HepG2 (cell line): Measurements from ENCODE around the gene SLC25A11. TPM values are rescaled to one million over a fixed set of nuclear protein-coding genes. Genes with fewer than 3 reads are reported as not detected.

ENCODE experiments used
- DDIT3 ChIP-seq: sonication (generic); formaldehyde crosslinking; IDR thresholded peaks from 2 replicates; pipeline ENCODE4 v1.4.0; 2020; ENCODE audit warnings: mild to moderate bottlenecking, missing genetic modification reagents
- GATAD2A ChIP-seq: IDR thresholded peaks from 2 replicates; pipeline ENCODE4 v1.6.1; 2016
- HMGXB3 ChIP-seq: sonication (generic); formaldehyde crosslinking; IDR thresholded peaks from 2 replicates; pipeline ENCODE4 v1.4.0; 2020; ENCODE audit warnings: missing genetic modification reagents, borderline replicate concordance
- MTF1 ChIP-seq: sonication (generic); formaldehyde crosslinking; IDR thresholded peaks from 2 replicates; pipeline ENCODE4 v1.5.0; 2020; ENCODE audit warnings: missing genetic modification reagents
- PHB2 ChIP-seq: fragments of 450-650 bp; IDR thresholded peaks from 2 replicates; pipeline ENCODE4 v1.6.1; 2018; ENCODE audit not compliant: partially characterized antibody
- SIX1 ChIP-seq: sonication (generic); formaldehyde crosslinking; IDR thresholded peaks from 2 replicates; pipeline ENCODE4 v1.4.0; 2020; ENCODE audit warnings: missing genetic modification reagents, borderline replicate concordance
- SMYD3 ChIP-seq: sonication (generic); formaldehyde crosslinking; IDR thresholded peaks from 2 replicates; pipeline ENCODE4 v1.8.1; 2023; ENCODE audit warnings: mild to moderate bottlenecking, missing genetic modification reagents
- SNAI1 ChIP-seq: sonication (generic); formaldehyde crosslinking; IDR thresholded peaks from 2 replicates; pipeline ENCODE4 v1.5.0; 2020; ENCODE audit warnings: mild to moderate bottlenecking, missing genetic modification reagents, borderline replicate concordance
- SRSF9 ChIP-seq: fragments of 200-400 bp; formaldehyde crosslinking; IDR thresholded peaks from 2 replicates; pipeline ENCODE4 v1.6.1; 2018; ENCODE audit warnings: borderline replicate concordance, mild to moderate bottlenecking, low read depth, low read length; ENCODE audit not compliant: insufficient read depth, poor library complexity, severe bottlenecking
- TRIM24 ChIP-seq: sonication (generic); formaldehyde crosslinking; IDR thresholded peaks from 2 replicates; pipeline ENCODE4 v1.8.0; 2022; ENCODE audit warnings: mild to moderate bottlenecking, missing genetic modification reagents
- ZNF280D ChIP-seq: sonication (generic); formaldehyde crosslinking; IDR thresholded peaks from 2 replicates; pipeline ENCODE4 v1.5.1; 2020; ENCODE audit warnings: mild to moderate bottlenecking, missing genetic modification reagents
- ZNF652 ChIP-seq: IDR thresholded peaks from 2 replicates; pipeline ENCODE4 v1.6.1; 2016; ENCODE audit warnings: low read depth, borderline replicate concordance
- ZNF670 ChIP-seq: sonication (generic); formaldehyde crosslinking; IDR thresholded peaks from 2 replicates; pipeline ENCODE4 v1.8.0; 2022; ENCODE audit warnings: mild to moderate bottlenecking, missing genetic modification reagents, borderline replicate concordance
- ZNF672 ChIP-seq: sonication (generic); formaldehyde crosslinking; IDR thresholded peaks from 2 replicates; pipeline ENCODE4 v1.8.1; 2022; ENCODE audit warnings: missing genetic modification reagents
- ZSCAN29 ChIP-seq: sonication (generic); formaldehyde crosslinking; conservative IDR thresholded peaks from 2 replicates; pipeline ENCODE4 v1.4.0; 2020; ENCODE audit warnings: mild to moderate bottlenecking, missing genetic modification reagents
- polyA plus RNA-seq, 8 experiments: library from polyadenylated mRNA; depleted of rRNA in 3 of 8; stranded (reverse) in 7 of 8; unstranded in 1 of 8; fragments of >200 nt; fragmentation: Illumina TruSeq in 4 of 8; extraction: Trizol in 4 of 8; gene quantifications; 2 replicates each; pipeline versions ENCODE4 v1.2.1 to v1.2.3, GENCODE V29; 2011 to 2016; ENCODE audit warnings: low read depth in 4 of 8, missing spikeins in 1 of 8, mixed read lengths in 1 of 8; ENCODE audit not compliant: insufficient read depth in 1 of 8
- total RNA-seq, 5 experiments: library from RNA; depleted of rRNA; stranded (reverse); fragments of >200 nt; fragmentation: Illumina TruSeq; extraction: Trizol; gene quantifications; 2 replicates each; pipeline ENCODE4 v1.2.3, GENCODE V29; 2016; ENCODE audit warnings: low read depth in 1 of 5
- TF ChIP-seq, protein P1 (sequence below): sonication (generic); formaldehyde crosslinking; IDR thresholded peaks from 2 replicates; pipeline ENCODE4 v1.4.0; 2020; ENCODE audit warnings: missing genetic modification reagents

The SLC25A11 gene
- total and polyA plus RNA-seq, 2 of the 13 experiments (the other 11 are each of a cell fraction or from before 2014, with no cell fraction given): 35.4 to 47.2 TPM

- TF ChIP-seq ZNF280D (CRISPR knock-in tag) (no peak), ZNF652 (CRISPR knock-in tag) (no peak), ZSCAN29 (CRISPR knock-in tag) (no peak), ZNF670 (CRISPR knock-in tag) (no peak), TRIM24 (CRISPR knock-in tag) (no peak), DDIT3 (CRISPR knock-in tag) (no peak), SNAI1 (CRISPR knock-in tag) (no peak), SRSF9 (no peak), MTF1 (CRISPR knock-in tag) (no peak), ZNF672 (CRISPR knock-in tag) (no peak), SIX1 (CRISPR knock-in tag) (no peak), SMYD3 (CRISPR knock-in tag) (no peak), HMGXB3 (no peak), PHB2 (no peak), GATAD2A (CRISPR knock-in tag) (0 out of 2 replicates have a peak, but pooled peaks have one; percentile 33)
- TF ChIP-seq, protein P1, sequence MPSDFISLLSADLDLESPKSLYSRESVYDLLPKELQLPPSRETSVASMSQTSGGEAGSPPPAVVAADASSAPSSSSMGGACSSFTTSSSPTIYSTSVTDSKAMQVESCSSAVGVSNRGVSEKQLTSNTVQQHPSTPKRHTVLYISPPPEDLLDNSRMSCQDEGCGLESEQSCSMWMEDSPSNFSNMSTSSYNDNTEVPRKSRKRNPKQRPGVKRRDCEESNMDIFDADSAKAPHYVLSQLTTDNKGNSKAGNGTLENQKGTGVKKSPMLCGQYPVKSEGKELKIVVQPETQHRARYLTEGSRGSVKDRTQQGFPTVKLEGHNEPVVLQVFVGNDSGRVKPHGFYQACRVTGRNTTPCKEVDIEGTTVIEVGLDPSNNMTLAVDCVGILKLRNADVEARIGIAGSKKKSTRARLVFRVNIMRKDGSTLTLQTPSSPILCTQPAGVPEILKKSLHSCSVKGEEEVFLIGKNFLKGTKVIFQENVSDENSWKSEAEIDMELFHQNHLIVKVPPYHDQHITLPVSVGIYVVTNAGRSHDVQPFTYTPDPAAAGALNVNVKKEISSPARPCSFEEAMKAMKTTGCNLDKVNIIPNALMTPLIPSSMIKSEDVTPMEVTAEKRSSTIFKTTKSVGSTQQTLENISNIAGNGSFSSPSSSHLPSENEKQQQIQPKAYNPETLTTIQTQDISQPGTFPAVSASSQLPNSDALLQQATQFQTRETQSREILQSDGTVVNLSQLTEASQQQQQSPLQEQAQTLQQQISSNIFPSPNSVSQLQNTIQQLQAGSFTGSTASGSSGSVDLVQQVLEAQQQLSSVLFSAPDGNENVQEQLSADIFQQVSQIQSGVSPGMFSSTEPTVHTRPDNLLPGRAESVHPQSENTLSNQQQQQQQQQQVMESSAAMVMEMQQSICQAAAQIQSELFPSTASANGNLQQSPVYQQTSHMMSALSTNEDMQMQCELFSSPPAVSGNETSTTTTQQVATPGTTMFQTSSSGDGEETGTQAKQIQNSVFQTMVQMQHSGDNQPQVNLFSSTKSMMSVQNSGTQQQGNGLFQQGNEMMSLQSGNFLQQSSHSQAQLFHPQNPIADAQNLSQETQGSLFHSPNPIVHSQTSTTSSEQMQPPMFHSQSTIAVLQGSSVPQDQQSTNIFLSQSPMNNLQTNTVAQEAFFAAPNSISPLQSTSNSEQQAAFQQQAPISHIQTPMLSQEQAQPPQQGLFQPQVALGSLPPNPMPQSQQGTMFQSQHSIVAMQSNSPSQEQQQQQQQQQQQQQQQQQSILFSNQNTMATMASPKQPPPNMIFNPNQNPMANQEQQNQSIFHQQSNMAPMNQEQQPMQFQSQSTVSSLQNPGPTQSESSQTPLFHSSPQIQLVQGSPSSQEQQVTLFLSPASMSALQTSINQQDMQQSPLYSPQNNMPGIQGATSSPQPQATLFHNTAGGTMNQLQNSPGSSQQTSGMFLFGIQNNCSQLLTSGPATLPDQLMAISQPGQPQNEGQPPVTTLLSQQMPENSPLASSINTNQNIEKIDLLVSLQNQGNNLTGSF (CRISPR knock-in tag): 0 out of 2 replicates have a peak, but pooled peaks have one; percentile 33
Observed at GRCh38 chr17:4969551-4970173, 29.8 kb upstream of the SLC25A11 start (continued).
